Endothelial cell of umbilical vein (primary cell): ENCODE results near the gene CSGALNACT2. TPM values are rescaled to one million over a fixed set of nuclear protein-coding genes. Genes with fewer than 3 reads are reported as not detected.

Experiments used
- BruUV-seq: library from RNA; stranded (reverse); fragments of 400-500 nt; replicated peaks from 2 replicates; lab custom pipeline; 2021; lab: Mats Ljungman, UMichigan
- CTCF ChIA-PET: fragments of 300-600, 350-600 bp; sonication (Branson Sonifier 250); formaldehyde crosslinking; loops from one replicate; lab custom pipeline; 2021; ENCODE audit warnings: antibody characterized with exemption, inconsistent platforms; lab: Charles Lee
- POLR2A ChIA-PET: fragments of 300-600, 350-600 bp; sonication (Branson Sonifier 250); formaldehyde crosslinking; loops from one replicate; lab custom pipeline; 2021; ENCODE audit warnings: antibody characterized with exemption, inconsistent platforms; lab: Charles Lee
- DNase-seq: peaks from one replicate; pipeline ENCODE4 v3.0.0-alpha.2; 2011; ENCODE audit warnings: low read depth, low spot score
- FAIRE-seq: peaks from 2 replicates; lab custom pipeline; 2011; peaks lifted over from hg19 to GRCh38; lab: Jason Lieb, UNC
- H2AFZ ChIP-seq: 2 replicates; pipeline ENCODE4 v1.6.0; 2012; ENCODE audit warnings: low read depth, low read length, control low read depth, inconsistent platforms
- H3K27ac ChIP-seq: 2 replicates; pipeline ENCODE4 v1.5.1; 2011; ENCODE audit warnings: low read depth, mild to moderate bottlenecking, control low read depth, low read length, moderate library complexity; ENCODE audit not compliant: insufficient read depth
- H3K27me3 ChIP-seq, 2 experiments: 2 replicates each; pipeline versions ENCODE4 v1.6.0 to v1.6.1; 2011; ENCODE audit warnings: low read length in 2 of 2, mixed read lengths in 1 of 2; ENCODE audit not compliant: control insufficient read depth in 2 of 2, insufficient read depth in 2 of 2
- H3K36me3 ChIP-seq, 2 experiments: 2 replicates in 1 of 2; 3 replicates in 1 of 2; pipeline ENCODE4 v1.5.1; 2011; ENCODE audit warnings: low read length in 2 of 2, mild to moderate bottlenecking in 1 of 2, moderate library complexity in 1 of 2; ENCODE audit not compliant: control insufficient read depth in 2 of 2, insufficient read depth in 2 of 2; ENCODE audit errors: extremely low read depth in 1 of 2
- H3K4me1 ChIP-seq: 3 replicates; pipeline ENCODE4 v1.5.1; 2011; ENCODE audit warnings: mild to moderate bottlenecking, low read length; ENCODE audit not compliant: control insufficient read depth, insufficient read depth; ENCODE audit errors: extremely low read depth
- H3K4me2 ChIP-seq: 2 replicates; pipeline ENCODE4 v1.6.1; 2011; ENCODE audit warnings: low read length, control low read depth, mixed read lengths; ENCODE audit not compliant: insufficient read depth
- H3K4me3 ChIP-seq, 3 experiments: fragments of 200-600 bp in 1 of 3; sonication (generic), shearing (Covaris generic) in 1 of 3; replicated peaks in 1 of 3; 2 replicates each; pipeline ENCODE4 v1.5.1; 2011 to 2016; ENCODE audit warnings: control low read depth in 3 of 3, low read length in 3 of 3, mild to moderate bottlenecking in 2 of 3, inconsistent platforms in 1 of 3, low read depth in 1 of 3, moderate library complexity in 1 of 3; ENCODE audit not compliant: insufficient read depth in 1 of 3
- H3K79me2 ChIP-seq: 2 replicates; pipeline ENCODE4 v1.6.0; 2012; ENCODE audit warnings: low read length, inconsistent platforms; ENCODE audit not compliant: control insufficient read depth, insufficient read depth
- H3K9ac ChIP-seq: replicated peaks from 2 replicates; pipeline ENCODE3; 2011; ENCODE audit warnings: low read length, control low read depth; ENCODE audit not compliant: insufficient read depth; ENCODE audit errors: extremely low read depth
- H3K9me1 ChIP-seq: replicated peaks from 3 replicates; pipeline ENCODE4 v1.6.0; 2011; ENCODE audit warnings: mild to moderate bottlenecking, low read length; ENCODE audit not compliant: control insufficient read depth, insufficient read depth; ENCODE audit errors: extremely low read depth
- H3K9me3 ChIP-seq: replicated peaks from 2 replicates; pipeline ENCODE4 v1.5.1; 2012; ENCODE audit warnings: low read length, inconsistent platforms; ENCODE audit not compliant: control insufficient read depth, insufficient read depth
- H4K20me1 ChIP-seq: replicated peaks from 2 replicates; pipeline ENCODE3; 2011; ENCODE audit warnings: mild to moderate bottlenecking, low read length; ENCODE audit not compliant: control insufficient read depth, insufficient read depth; ENCODE audit errors: extremely low read depth
- EZH2 ChIP-seq: IDR thresholded peaks from 2 replicates; pipeline ENCODE4 v1.6.1; 2012; ENCODE audit warnings: borderline replicate concordance, low read depth, mild to moderate bottlenecking, moderate library complexity, low read length, inconsistent platforms; ENCODE audit not compliant: severe bottlenecking
- FOS ChIP-seq: IDR thresholded peaks from 2 replicates; pipeline ENCODE4 v1.6.1; 2011; ENCODE audit warnings: mild to moderate bottlenecking, low read length, moderate library complexity, borderline replicate concordance; ENCODE audit not compliant: insufficient read depth
- GATA2 ChIP-seq: IDR thresholded peaks from 2 replicates; pipeline ENCODE4 v1.7.0; 2011; ENCODE audit warnings: low read depth, mild to moderate bottlenecking, moderate library complexity, mixed read lengths, low read length; ENCODE audit not compliant: insufficient read length, insufficient read depth
- JUN ChIP-seq: IDR thresholded peaks from 2 replicates; pipeline ENCODE4 v1.6.1; 2011; ENCODE audit warnings: borderline replicate concordance, low read depth; ENCODE audit not compliant: insufficient read length, insufficient read depth
- MAX ChIP-seq: IDR thresholded peaks from 2 replicates; pipeline ENCODE4 v1.6.1; 2011; ENCODE audit not compliant: insufficient read depth, insufficient read length
- MYC ChIP-seq: IDR thresholded peaks from one replicate; pipeline ENCODE4 v1.6.1; 2011; ENCODE audit warnings: mild to moderate bottlenecking, low read depth, low read length
- POLR2A ChIP-seq: IDR thresholded peaks from 2 replicates; pipeline ENCODE4 v1.6.1; 2012; ENCODE audit warnings: low read depth, mild to moderate bottlenecking, control low read depth, low read length
- POLR2AphosphoS5 ChIP-seq: IDR thresholded peaks from 2 replicates; pipeline ENCODE4 v1.6.1; 2012; ENCODE audit warnings: low read depth, mild to moderate bottlenecking, control low read depth, low read length, moderate library complexity; ENCODE audit not compliant: insufficient read depth
- dilution Hi-C: fragments of 300-500 bp; cut with MboI; formaldehyde crosslinking; loops from one replicate; pipeline ENCODE4 v1.15.0; 2019; ENCODE audit warnings: low sequenced_read_pairs; ENCODE audit not compliant: extremely low pct_ligation_motif_present
- intact Hi-C: fragments of 100-400 bp; cut with micrococcal nuclease; formaldehyde crosslinking; loops from one replicate; pipeline ENCODE4 v1.10.0; 2022
- polyA plus RNA-seq, 4 experiments: library from polyadenylated mRNA; depleted of rRNA in 3 of 4; stranded (reverse) in 3 of 4; unstranded in 1 of 4; fragments of >200 nt; gene quantifications; 2 replicates each; pipeline versions ENCODE4 v1.2.1 to v1.2.3, GENCODE V29; 2011 to 2012; ENCODE audit warnings: missing spikeins in 1 of 4
- total RNA-seq: library from RNA; stranded (reverse); gene quantifications from 2 replicates; pipeline ENCODE4 v1.2.3, GENCODE V29; 2021
- TF ChIP-seq, protein P1 (sequence below), 2 donors: IDR thresholded peaks; 1 replicate in 1 of 2; 2 replicates in 1 of 2; pipeline ENCODE4 v1.5.1; 2011; ENCODE audit warnings: low read length in 2 of 2, mild to moderate bottlenecking in 2 of 2, moderate library complexity in 2 of 2, control low read depth in 1 of 2, inconsistent platforms in 1 of 2, low read depth in 1 of 2; ENCODE audit not compliant: insufficient read depth in 1 of 2; ENCODE audit errors: extremely low read depth in 1 of 2

Gene CSGALNACT2
- total and polyA plus RNA-seq, 2 donors (not counting 3 experiments of a cell fraction or from before 2014, with no cell fraction given) = 9.7 to 17.7 TPM

DNA sequence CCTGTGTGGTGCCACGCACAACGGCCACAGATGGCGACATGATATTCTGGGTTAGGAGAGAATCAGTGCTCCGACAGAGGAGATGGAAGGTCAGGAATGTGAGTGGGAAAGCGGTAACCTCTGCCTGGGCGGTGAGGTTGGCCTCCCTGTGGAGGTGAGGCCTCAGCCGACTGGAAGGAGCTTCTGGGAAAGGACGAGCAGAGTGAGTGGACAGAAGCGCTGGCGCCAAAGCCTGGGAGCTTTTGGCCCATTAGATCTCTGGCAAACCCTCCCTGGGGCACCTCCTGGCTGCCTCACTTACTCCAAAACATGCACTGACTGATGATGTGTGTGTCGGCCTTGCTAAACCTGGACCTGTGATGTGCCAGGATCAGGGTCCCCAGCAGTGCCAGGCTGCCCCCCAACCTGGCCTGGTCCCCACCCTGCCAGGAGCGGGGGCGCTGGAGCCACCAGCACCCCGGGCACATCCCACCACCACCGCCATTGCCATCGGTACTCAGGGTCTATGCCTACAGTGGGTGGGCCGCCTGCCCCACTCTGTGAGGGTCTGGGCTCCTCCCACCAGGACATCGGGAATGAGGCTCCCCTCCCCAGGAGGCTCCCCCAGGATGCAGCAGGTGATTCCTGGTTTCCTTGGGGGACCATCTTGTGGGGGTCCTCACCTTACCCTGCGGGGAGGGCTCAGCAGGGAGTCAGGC lies 77.7 kb downstream of the CSGALNACT2 start:
- TF ChIP-seq, protein P1, sequence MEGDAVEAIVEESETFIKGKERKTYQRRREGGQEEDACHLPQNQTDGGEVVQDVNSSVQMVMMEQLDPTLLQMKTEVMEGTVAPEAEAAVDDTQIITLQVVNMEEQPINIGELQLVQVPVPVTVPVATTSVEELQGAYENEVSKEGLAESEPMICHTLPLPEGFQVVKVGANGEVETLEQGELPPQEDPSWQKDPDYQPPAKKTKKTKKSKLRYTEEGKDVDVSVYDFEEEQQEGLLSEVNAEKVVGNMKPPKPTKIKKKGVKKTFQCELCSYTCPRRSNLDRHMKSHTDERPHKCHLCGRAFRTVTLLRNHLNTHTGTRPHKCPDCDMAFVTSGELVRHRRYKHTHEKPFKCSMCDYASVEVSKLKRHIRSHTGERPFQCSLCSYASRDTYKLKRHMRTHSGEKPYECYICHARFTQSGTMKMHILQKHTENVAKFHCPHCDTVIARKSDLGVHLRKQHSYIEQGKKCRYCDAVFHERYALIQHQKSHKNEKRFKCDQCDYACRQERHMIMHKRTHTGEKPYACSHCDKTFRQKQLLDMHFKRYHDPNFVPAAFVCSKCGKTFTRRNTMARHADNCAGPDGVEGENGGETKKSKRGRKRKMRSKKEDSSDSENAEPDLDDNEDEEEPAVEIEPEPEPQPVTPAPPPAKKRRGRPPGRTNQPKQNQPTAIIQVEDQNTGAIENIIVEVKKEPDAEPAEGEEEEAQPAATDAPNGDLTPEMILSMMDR (IDR thresholded peaks at IDR 0.05; ENCODE audit: extremely low read depth in 1 of 2, insufficient read depth in 1 of 2, low read depth in 1 of 2, low read length in 2 of 2) = no peak
- TF ChIP-seq POLR2AphosphoS5 = no peak
- H2AFZ ChIP-seq = no peak overlapping the region
- H3K9ac ChIP-seq = no peak overlapping the region
- H3K4me2 ChIP-seq = no peak overlapping the region
- H3K4me3 ChIP-seq = no peak overlapping the region
- H3K4me1 ChIP-seq = no peaks in the 10 kb centered on the region
- no peak overlapping the region for H3K27ac ChIP-seq
- H3K36me3 ChIP-seq = no peaks in the 10 kb centered on the region
- POLR2A ChIA-PET = no interaction called here
- no peaks in the 10 kb centered on the region for H3K9me1 ChIP-seq
- no TSS peak for BruUV-seq
- no peaks in the 10 kb centered on the region for H3K79me2 ChIP-seq
- dilution Hi-C loops = no loop called here
- CTCF ChIA-PET = no interaction called here
- DNase-seq = no peak
- no peak for FAIRE-seq
- no peaks in the 10 kb centered on the region for H3K27me3 ChIP-seq
- no peaks in the 10 kb centered on the region for H4K20me1 ChIP-seq
- intact Hi-C loops = no loop called here
- H3K9me3 ChIP-seq = no peaks in the 10 kb centered on the region

- H2AFZ ChIP-seq = no peak overlapping the region
- FAIRE-seq (no peak), DNase-seq (no peak)
- H4K20me1 ChIP-seq = no peaks in the 10 kb centered on the region
- H3K27ac ChIP-seq = no peak overlapping the region
- dilution Hi-C loops (no loop called here), intact Hi-C loops (no loop called here)
- no TSS peak for BruUV-seq
- H3K36me3 ChIP-seq = no peaks in the 10 kb centered on the region
- ChIA-PET POLR2A (no interaction called here), CTCF (interaction anchor here (2.2 kb wide), 1 partner anchor 13 kb away, joined by 10 read pairs; no protein-coding TSS in a partner anchor)
- H3K9me1 ChIP-seq = no peaks in the 10 kb centered on the region
- no peak overlapping the region for H3K4me3 ChIP-seq
- H3K9me3 ChIP-seq = no peaks in the 10 kb centered on the region
- no peak overlapping the region for H3K4me2 ChIP-seq
- no peak overlapping the region for H3K9ac ChIP-seq
- H3K79me2 ChIP-seq = no peaks in the 10 kb centered on the region
- H3K27me3 ChIP-seq = no peaks in the 10 kb centered on the region
- no peak for TF ChIP-seq MAX
- TF ChIP-seq JUN = no peak
- TF ChIP-seq POLR2AphosphoS5 = no peak
- no peak for TF ChIP-seq MYC
- no peak for TF ChIP-seq EZH2
- TF ChIP-seq POLR2A = no peak
- no peak for TF ChIP-seq FOS
- TF ChIP-seq GATA2 = no peak
- TF ChIP-seq, protein P1 (IDR thresholded peaks at IDR 0.05; ENCODE audit: extremely low read depth in 1 of 2, insufficient read depth in 1 of 2, low read depth in 1 of 2, low read length in 2 of 2) = no peak
- no peaks in the 10 kb centered on the region for H3K4me1 ChIP-seq
These were observed 78.8 kb downstream of the CSGALNACT2 start for GRCh38 chr10:43216931-43217562.
